HTERT RPE-1 (cell line): ENCODE data around the gene LIX1.
"Not testable (repeated sequence)": the region's sequence is repeated elsewhere in the genome, so short reads cannot be mapped to it uniquely, and the experiment has no call there.

ENCODE experiments used
- in situ Hi-C: fragments of 300-500 bp; cut with MboI; formaldehyde crosslinking; loops from 4 replicates; pipeline ENCODE4 v1.14.3; 2020; ENCODE audit warnings: low sequenced_read_pairs

Gene LIX1

DNA sequence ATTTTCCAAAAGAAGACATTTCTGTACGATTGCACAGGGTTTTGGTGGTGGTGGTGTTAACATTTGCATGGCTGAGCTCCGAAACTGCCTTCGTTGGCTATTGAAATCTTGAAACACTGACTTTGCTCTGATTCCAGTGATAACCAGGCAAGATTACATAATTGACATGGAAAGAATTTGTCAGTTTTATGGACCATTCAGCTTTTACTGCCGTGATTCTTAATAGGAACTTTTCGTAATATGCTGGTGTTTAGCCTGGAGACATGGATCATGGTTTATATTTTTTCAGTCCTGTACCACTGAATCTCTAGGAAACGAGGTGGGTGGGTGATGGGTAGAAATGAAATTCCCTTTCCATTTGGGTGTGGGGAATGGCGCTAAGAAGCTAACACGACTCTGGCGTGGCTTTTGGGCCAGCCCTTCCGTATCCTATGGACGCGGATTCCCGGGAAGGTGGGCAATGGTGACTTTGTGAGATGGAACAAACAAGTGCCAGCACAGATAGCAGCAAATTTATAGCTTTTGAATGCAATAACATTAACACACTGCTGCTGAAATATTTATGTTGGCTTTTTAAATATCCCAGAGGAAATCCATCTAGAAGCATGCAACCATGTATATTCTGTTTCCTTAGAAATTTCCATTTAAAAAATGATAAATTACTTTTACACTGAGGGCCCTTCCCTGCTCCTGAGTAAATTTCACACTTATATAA is 36.8 kb downstream of the LIX1 start:
- in situ Hi-C loops: no loop called here

DNA sequence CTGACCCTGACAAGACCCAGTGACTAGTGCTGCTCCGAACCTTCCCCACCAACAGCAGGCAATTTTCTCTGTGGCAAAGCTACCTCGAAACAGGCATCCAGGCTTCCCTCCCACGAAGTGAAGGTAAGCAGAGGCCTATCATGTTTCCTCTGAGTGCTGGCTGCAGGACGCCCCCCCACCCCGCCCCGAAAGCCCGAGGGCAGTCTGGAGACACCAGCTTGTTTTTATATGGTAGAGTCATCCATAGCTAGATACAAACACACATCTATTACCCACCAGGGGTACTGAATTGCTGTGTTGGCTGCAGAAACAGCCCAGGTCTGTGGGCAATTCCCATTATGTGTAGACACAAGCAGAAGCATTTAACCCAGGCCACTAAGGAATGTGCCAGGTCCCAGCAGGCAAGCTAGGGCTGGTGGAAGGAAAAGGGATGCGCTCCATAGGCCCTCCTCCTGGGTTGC is 40.4 kb downstream of the LIX1 start:
- in situ Hi-C loops: no loop called here

- in situ Hi-C loops: no loop called here
Measured at GRCh38 chr5:97101189-97101910, 41.1 kb downstream of the LIX1 start.

- in situ Hi-C loops: no loop called here
Measured at GRCh38 chr5:97100476-97100875, 41.9 kb downstream of the LIX1 start.

GRCh38 chr5:97098922-97099321 is 43.5 kb downstream of the LIX1 start:
- in situ Hi-C loops: no loop called here

DNA sequence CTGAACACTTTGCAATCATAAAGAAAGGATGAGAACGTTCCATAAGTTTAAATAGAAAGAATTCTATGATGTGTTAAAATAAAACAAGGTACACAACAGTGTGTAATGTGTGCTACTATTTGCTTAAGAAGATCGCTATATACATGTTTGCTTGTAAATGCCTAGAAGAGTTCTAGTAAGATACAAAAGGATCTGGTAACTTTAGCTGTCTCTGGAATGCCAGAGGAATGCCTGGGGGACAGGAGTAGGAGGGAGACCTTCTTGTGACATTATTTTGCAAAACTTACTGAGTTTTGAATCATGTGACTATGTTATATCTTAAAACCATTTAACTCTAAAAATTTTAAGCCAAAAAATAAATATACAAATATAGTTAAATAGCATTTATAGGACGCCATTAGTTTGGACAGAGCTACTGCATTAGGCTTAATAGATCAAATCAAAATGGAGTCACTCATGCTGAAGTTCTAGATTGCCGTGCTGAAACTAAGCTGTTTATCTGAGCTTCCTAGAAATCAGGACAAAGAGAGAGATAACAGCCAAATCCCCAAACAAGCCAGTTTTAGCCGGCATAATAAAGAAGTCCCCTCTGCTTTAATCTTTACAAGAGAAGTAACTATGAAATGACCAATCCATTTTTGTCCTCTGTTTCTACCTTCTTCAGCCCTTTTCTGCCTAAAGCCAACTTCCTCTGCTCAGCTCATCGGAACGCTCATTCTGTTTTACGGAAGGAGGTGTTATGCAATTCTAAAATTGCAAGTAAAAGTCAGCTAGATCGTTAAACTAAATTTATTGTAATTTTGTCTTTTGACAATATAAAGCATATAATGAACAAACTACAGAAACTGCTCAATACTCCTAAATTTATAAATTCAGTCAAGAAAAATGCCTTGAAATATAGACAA is 44.8 kb downstream of the LIX1 start:
- in situ Hi-C loops: no loop called here

- in situ Hi-C loops: no loop called here
Measured at GRCh38 chr5:97096846-97097245, 45.6 kb downstream of the LIX1 start.

DNA sequence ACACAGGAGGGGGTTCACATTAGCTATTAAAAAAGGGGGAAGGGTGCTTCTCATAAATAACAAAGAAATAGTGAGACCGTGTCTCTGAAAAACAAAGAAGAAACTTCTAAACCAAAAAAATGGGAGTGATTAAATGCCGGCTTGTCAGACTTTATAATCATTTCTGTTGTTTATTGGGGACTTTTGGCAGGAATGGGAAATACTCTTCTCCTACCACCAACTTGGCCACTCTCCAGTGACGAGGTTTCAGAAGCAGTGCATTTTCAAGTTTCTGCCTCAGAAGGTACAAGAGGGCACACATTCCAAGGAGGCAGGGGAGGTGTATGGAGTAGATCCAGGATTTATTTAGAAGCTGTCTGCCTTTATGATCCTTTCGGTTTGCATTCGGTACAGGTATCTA is 46.2 kb downstream of the LIX1 start:
- in situ Hi-C loops: no loop called here

DNA sequence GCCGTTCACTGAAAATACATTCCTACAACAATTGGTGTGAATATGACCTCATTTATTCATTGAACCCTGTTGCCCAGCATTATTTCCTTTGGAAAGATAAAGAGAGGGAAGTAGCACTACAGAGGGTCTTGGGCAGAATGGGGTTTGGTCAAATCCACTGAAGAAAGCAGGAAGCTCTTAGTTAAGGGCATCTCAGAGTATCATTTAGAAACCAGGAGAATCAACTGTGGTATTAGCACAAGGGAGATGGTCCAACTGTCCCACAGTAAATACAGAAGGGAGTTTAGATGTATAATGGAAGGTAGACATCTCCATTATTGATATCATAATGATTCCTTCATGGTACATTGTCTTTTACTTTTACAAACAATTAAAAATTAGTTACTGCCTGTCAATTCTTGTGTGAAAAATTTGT is 47.1 kb downstream of the LIX1 start:
- in situ Hi-C loops: no loop called here

- in situ Hi-C loops: no loop called here
Measured at GRCh38 chr5:97094579-97095317, 47.7 kb downstream of the LIX1 start.

DNA sequence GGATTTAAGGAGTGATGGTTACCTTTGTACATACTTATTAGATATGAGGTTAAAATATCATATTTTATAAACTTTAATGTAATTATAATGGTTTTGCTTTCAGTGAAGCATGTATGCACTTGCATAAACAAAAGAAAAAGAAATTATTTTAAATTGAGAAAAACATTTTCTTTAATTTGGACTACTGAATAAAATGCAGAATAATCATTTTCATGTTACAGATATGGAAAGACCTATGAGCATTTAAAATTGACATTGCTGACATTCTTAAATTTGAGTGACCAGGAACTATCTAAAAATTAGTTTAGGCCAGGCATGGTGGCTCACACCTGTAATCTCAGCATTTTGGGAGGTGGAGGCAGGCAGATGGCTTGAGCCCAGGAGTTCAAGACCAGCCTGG is 49.2 kb downstream of the LIX1 start:
- in situ Hi-C loops: no loop called here

DNA sequence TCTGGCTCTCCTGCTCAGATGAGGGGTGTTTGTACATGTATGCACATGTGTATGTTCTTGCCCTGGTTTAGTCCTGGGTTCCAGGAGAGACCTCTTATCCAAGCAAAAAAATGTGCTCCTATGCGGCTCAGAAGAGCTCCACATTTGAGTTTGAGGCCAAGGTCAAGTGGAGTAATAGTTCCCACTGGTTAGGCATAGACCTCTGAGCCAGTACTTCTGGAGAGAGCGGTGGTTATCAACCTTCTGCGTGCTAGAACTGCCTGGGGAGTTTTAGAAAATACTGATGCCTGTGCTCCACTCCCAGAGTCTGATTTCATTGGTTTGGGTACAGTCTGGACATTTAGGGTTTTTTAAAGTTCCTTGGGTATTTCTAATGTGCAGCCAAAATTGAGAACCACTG is 51.5 kb downstream of the LIX1 start:
- in situ Hi-C loops: no loop called here

GRCh38 chr5:97089149-97089801 is 53.1 kb downstream of the LIX1 start:
- in situ Hi-C loops: no loop called here

- in situ Hi-C loops: no loop called here
Measured at GRCh38 chr5:97088774-97089148, 53.6 kb downstream of the LIX1 start.

GRCh38 chr5:97087138-97087537 is 55.3 kb downstream of the LIX1 start:
- in situ Hi-C loops: no loop called here

DNA sequence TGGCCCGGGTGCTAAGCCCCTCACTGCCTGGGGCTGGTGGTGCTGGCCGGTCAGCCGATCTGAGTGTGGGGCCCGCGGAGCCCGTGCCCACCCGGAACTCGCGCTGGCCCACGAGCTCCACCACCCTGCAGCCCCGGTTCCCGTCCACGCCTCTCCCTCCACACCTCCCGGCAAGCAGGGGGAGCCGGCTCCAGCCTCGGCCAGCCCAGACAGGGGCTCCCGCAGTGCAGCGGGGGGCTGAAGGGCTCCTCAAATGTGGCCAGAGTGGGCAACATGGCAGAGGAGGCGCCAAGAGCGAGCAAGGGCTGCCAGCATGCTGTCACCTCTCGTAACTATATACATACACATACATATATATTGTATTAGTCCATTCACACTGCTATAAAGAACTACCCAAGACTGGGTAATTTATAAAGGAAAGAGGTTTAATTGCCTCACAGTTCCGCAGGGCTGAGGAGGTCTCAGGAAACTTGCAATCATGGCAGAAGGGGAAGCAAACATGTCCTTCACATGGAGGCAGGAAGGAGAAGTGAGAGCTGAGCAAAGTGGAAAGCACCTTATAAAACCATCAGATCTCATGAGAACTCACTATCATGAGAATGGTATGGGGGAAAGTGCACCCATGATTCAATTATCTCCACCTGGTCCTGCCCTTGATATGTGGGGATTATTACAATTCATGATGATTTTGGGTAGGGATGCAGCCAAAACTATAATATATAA is 56.8 kb downstream of the LIX1 start:
- in situ Hi-C loops: no loop called here

DNA sequence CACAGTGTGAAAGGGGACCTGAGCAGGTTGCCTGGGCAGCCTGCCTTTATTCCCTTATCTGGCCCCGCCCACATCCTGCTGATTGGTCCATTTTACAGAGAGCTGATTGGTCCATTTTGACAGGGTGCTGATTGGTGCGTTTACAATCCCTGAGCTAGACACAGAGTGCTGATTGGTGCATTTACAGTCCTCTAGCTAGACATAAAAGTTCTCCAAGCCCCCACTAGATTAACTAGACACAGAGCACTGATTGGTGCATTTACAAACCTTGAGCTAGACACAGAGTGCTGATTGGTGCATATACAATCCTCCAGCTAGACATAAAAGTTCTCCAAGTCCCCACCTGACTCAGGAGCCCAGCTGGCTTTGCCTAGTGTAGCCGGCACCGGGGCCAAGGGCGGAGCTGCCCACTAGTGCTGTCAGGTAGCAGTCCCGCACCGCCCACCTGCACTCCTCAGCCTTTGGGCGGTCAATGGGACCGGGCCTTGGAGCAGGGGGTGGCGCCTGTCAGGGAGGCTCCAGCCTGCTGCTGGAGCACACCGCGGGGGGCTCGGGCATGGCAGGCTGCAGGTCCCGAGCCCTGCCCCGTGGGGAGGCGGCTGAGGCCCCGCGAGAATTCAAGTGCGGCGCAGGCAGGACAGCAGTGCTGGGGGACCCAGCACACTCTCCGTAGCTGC is 57.5 kb downstream of the LIX1 start:
- in situ Hi-C loops: not testable (repeated sequence)

GRCh38 chr5:97078958-97079743 is 63.3 kb downstream of the LIX1 start:
- in situ Hi-C loops: no loop called here
